HG02938 (cell line): ENCODE results near the gene SDR42E2.
"Not testable (repeated sequence)": the region's sequence is repeated elsewhere in the genome, so short reads cannot be mapped to it uniquely, and the experiment has no call there.

Experiments used
- ATAC-seq: cut with Tn5 transposase; IDR thresholded peaks from one replicate; pipeline ENCODE4 v1.9.1; 2021; ENCODE audit warnings: mild to moderate bottlenecking, moderate library complexity; ENCODE audit not compliant: unreplicated experiment

Gene SDR42E2

GRCh38 chr16:22161999-22162655 is at the start of gene SDR42E2:
Gene SDR42E2, plus strand, starts transcription at chr16:22162506. Its CDS starts 3,077 bp downstream, at chr16:22165583.
- ATAC-seq: no peak

- no peak for ATAC-seq
Measured at GRCh38 chr16:22116095-22116700, 46.1 kb upstream of the SDR42E2 start.

GRCh38 chr16:22117609-22118008 is 44.7 kb upstream of the SDR42E2 start:
- ATAC-seq: no peak

- no peak for ATAC-seq
Measured at GRCh38 chr16:22120440-22120839, 41.9 kb upstream of the SDR42E2 start.

- no peak for ATAC-seq
Measured at GRCh38 chr16:22122239-22122638, 40.1 kb upstream of the SDR42E2 start.

- ATAC-seq: no peak
Measured at GRCh38 chr16:22123146-22123545, 39.2 kb upstream of the SDR42E2 start.

- no peak for ATAC-seq
Measured at GRCh38 chr16:22123759-22124490, 38.4 kb upstream of the SDR42E2 start.

GRCh38 chr16:22124583-22125284 is 37.6 kb upstream of the SDR42E2 start:
- ATAC-seq: no peak

GRCh38 chr16:22126037-22126558 is 36.2 kb upstream of the SDR42E2 start:
- ATAC-seq: no peak

GRCh38 chr16:22128537-22128936 is 33.8 kb upstream of the SDR42E2 start:
- not testable (repeated sequence) for ATAC-seq

- ATAC-seq: no peak
Measured at GRCh38 chr16:22130528-22130927, 31.8 kb upstream of the SDR42E2 start.

- ATAC-seq: no peak
Measured at GRCh38 chr16:22132801-22133200, 29.5 kb upstream of the SDR42E2 start.

- ATAC-seq: no peak
Measured at GRCh38 chr16:22138482-22138881, 23.8 kb upstream of the SDR42E2 start.

- no peak for ATAC-seq
Measured at GRCh38 chr16:22139008-22139407, 23.3 kb upstream of the SDR42E2 start.

- ATAC-seq: no peak
Measured at GRCh38 chr16:22139732-22140131, 22.6 kb upstream of the SDR42E2 start.

GRCh38 chr16:22141767-22142166 is 20.5 kb upstream of the SDR42E2 start:
- ATAC-seq: no peak

GRCh38 chr16:22144520-22144919 is 17.8 kb upstream of the SDR42E2 start:
- no peak for ATAC-seq

- no peak for ATAC-seq
Measured at GRCh38 chr16:22147853-22148252, 14.5 kb upstream of the SDR42E2 start.

GRCh38 chr16:22151246-22151998 is 10.9 kb upstream of the SDR42E2 start:
- no peak for ATAC-seq

GRCh38 chr16:22152316-22152715 is 10.0 kb upstream of the SDR42E2 start:
- ATAC-seq: no peak
